ENCODE data around the gene OR52A1.

Gene OR52A1

GRCh38 chr11:5131584-5132335, 22.8 kb downstream of the OR52A1 start:
- DNase-seq: no peak

- DNase-seq: no peak
These were observed 25.1 kb downstream of the OR52A1 start for GRCh38 chr11:5129457-5129877.

DNA sequence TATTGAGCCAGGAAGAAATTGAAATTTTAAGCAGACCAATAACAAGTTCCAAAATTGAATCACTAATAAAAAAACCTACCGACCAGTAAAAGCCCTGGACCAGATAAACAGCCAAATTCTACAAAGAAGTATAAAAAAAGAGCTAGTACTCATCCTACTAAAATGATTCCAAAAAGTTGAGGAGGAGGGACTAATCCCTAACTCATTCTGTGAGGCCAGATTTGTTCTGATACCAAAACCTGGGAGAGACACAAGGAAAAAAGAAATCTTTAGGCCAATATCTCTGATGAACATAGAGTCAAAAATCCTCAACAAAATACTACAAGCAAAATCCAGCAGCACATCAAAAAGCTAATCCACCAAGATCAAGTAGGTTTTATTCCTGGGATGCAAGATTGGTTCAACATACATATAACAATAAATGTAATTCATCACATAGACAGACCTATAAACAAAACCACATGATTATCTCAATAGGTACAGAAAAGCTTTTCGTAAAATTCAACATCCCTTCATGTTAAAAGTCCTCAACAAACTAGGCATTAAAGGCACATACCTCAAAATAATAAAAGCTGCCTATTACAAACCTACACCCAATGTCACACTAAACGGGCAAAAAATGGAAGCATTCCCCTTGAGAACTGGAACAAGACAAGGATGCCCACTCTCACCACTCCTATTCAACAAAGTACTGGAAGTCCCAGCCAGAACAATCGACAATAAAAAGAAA, 29.5 kb downstream of the OR52A1 start:
- no peak for DNase-seq

DNA sequence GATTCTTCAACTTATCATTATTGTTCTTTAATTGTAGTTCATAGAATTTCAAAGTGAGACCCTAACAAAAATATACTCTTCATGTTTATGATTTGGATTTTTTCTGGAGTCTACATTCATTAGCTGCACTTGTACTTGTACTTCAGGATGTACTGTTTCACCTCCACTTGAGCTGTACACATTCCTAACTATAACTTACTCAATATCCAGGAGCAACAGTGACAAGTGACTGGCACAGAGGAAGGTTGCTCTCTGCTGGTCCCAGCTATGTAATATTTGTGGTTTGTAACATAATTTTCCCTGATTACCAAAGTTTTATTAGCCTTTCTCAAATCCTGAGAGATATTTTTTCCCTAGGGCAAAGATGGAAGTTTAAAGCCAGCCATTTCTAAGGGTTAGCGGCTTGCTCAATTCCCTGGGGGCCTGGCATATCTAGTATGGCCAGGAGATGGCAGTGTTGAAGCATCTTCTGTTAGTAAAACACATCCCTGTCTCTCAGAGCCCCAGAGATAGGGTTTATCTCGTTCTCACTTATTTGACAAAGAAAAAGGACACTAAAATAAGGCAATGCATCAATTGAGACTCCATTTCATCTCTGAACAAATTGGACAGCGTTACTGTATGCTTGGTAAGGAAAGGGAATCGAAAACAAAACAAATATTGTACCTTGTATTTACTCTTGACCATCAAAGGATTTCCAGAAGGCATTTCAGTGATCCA, 30.6 kb downstream of the OR52A1 start:
- peak; percentile 48 for DNase-seq

DNA sequence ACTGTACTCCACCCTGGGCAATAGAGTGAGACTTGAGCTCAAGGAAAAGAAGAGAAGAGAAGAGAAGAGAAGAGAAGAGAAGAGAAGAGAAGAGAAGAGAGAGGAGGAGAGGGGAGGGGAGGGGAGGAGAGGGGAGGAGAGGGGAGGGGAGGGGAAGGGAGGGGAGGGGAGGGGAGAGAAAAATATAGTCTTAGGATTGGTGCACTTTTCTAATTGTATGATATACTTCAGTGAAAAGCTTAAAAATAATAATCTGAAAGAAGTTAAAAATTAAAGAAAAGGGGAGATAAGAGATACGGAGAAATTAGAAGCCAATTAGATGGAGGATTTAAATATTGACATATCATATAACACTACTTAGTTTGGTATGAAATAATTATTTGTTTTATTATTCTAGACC, 35.7 kb downstream of the OR52A1 start:
- DNase-seq: no peak

DNA sequence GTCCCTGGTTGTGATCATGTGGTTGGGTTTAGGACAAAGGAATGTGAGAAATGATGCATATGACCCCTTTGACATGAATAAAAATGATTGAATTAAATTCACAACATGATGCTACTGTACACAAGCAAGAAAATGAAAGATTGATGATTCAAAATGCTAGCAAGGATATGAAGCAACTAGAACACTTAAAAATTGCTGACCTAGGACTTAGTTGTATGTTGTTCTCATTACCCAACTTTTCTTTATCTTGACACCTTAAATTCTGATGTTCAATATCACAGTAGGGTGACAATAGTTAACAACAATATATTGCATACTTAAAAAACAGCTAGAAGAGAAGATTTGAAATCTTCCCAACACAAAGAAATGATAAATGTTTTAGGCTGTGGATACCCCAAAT, 37.0 kb downstream of the OR52A1 start:
- DNase-seq: no peak

GRCh38 chr11:5115339-5115738, 39.2 kb downstream of the OR52A1 start:
- DNase-seq: no peak

- no peak for DNase-seq
These were observed 47.3 kb downstream of the OR52A1 start for GRCh38 chr11:5107285-5107684.

GRCh38 chr11:5103066-5103465, 51.5 kb downstream of the OR52A1 start:
- no peak for DNase-seq

DNA sequence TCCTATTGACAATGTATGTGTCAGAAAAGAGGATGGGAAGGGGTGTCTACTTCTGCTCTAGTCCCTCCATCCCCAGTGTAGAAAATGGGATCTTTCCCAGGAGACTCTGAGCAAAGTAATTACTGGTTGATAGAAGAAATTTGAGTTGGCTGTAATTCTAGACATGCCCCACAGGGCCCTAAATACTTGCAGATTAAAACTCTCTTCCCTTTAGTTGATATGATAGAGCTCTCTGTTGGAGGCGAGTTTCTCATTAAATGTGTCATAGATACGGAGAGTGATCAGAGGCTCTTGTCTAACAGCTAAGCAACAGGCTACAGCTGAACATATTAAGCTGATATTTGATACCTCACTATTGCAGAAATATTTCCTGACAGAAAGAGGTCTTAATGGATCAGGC, 52.3 kb downstream of the OR52A1 start:
- no peak for DNase-seq

DNA sequence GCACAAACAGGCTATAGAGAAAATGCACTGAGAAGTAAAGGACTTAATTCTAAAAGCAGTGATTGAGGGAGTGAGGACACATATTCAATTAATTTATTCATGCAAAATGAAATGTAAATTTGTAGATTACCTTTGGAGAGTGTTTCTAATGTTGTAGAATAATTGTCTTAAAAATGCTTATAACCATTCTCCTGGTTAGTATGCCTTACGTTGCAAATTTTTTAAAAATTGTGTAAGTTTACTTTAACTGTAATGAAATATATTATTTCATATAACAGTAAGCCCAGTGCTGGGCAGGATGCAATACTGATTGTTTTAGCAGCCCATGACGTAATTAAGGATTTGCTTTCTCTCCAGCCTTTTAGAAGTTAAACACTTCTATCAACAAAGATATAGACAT, 58.5 kb downstream of the OR52A1 start:
- no peak for DNase-seq

All from NCI-H1105 (cell line).